ENCODE measurements around the gene DOC2B. TPM values are rescaled to one million over a fixed set of nuclear protein-coding genes. Genes with fewer than 3 reads are reported as not detected.
"Not testable (repeated sequence)": the region's sequence is repeated elsewhere in the genome, so short reads cannot be mapped to it uniquely, and the experiment has no call there.

The DOC2B gene
- total RNA-seq, 1 experiment from 2014 or later = not detected

DNA sequence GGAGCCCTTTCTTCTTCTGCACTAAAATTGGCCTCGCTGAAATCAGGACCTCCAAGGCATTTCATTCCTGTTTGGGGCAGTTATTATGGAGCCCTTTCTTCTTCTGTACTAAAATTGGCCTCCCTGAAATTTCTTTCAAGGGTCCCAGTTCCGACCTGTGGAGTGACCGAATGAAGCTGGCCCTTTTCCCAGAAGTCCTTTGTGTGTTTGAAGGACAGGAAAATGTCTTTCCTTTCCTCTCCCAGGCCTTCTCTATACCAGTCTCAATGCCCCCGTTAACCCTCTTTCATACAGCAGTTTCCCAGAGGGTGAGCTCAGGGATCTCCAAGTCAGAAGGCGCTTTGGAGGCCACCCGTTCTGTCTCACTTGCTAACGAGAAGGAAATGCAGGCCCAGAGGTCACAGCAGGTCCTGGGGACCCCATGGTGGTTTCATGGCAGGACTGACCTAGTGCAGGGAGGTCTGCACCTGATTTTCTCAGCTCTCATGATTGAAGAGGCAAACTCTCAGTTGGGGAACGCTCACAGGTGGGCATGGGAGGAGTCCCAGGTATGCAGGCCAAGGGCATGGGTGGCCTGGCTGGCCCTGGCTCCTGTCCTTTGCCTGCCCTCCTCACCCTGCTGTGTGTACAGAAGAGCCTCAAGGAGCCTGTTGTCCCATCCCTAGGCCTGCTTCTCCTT, 37.1 kb upstream of the DOC2B start:
- DNase-seq = no peak
- H3K36me3 ChIP-seq = no peaks in the 10 kb centered on the region
- H3K4me3 ChIP-seq = no peak overlapping the region
- no peaks in the 10 kb centered on the region for H3K4me1 ChIP-seq
- H3K27ac ChIP-seq = no peak overlapping the region
- H3K27me3 ChIP-seq = no peaks in the 10 kb centered on the region
- no peaks in the 10 kb centered on the region for H3K9me3 ChIP-seq (replicated peaks)

- DNase-seq = no peak
- Histone ChIP-seq H3K4me1 (no peaks in the 10 kb centered on the region), H3K4me3 (no peak overlapping the region), H3K27ac (no peak overlapping the region), H3K9me3 (replicated peaks) (no peaks in the 10 kb centered on the region), H3K27me3 (no peaks in the 10 kb centered on the region), H3K36me3 (no peaks in the 10 kb centered on the region)
Observed at GRCh38 chr17:216625-217024, 35.2 kb upstream of the DOC2B start.

- H3K4me1 ChIP-seq; H3K27ac ChIP-seq; H3K9me3 ChIP-seq (replicated peaks); H3K36me3 ChIP-seq; H3K4me3 ChIP-seq; H3K27me3 ChIP-seq; DNase-seq: not testable (repeated sequence)
Observed at GRCh38 chr17:215563-216478, 34.4 kb upstream of the DOC2B start.

GRCh38 chr17:214881-215331, 33.5 kb upstream of the DOC2B start:
- no peak overlapping the region for H3K27ac ChIP-seq
- DNase-seq = no peak
- no peak overlapping the region for H3K4me3 ChIP-seq

DNA sequence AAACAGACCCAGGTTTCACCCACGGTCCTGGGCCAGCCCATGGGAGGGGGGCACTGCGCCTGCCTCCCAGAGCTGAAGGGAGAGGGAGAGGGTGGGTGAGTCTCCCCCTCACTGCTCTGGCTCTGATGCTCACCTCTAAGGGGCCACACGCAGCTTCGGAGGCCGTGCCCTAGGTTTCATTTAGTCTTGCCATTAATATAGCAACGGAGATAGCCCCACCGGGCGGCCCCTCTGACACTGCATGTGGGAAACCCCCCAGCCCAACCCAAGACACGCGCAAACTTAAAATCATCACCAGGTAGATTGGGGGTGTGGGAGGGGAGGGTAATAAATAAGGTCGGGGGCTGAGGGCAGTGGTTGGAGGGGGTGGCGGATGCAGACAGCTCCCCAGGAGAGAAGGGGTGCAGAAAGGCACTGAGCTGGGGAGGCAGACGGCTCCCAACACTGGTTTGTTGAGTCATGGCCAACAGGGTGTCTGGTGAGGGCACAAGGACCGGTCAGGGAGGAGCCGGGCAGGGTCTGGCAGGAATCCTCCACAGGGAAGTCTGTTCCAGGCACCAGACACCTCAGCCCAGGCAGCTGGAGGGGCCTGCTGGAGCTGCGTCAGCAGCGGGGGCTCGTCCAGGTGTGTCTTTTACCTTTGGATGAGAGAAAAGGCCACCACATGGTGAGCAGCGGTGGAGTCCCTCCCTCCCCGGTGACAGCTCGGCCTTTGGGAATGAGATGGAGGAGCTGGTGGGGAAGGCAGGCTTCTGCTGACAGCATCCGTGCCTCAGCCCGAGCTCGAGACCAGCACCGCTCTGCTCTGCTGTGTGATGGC, 32.0 kb upstream of the DOC2B start:
- H3K27ac ChIP-seq = no peak overlapping the region
- no peaks in the 10 kb centered on the region for H3K27me3 ChIP-seq
- H3K36me3 ChIP-seq = no peaks in the 10 kb centered on the region
- no peak overlapping the region for H3K4me3 ChIP-seq
- no peaks in the 10 kb centered on the region for H3K4me1 ChIP-seq
- DNase-seq = no peak
- no peaks in the 10 kb centered on the region for H3K9me3 ChIP-seq (replicated peaks)

More at GRCh38 chr17:214881-215331, 33.5 kb upstream of the DOC2B start:
- Histone ChIP-seq H3K9me3 (replicated peaks) (no peaks in the 10 kb centered on the region), H3K36me3 (no peaks in the 10 kb centered on the region), H3K4me1 (no peaks in the 10 kb centered on the region), H3K27me3 (no peaks in the 10 kb centered on the region)

DNA sequence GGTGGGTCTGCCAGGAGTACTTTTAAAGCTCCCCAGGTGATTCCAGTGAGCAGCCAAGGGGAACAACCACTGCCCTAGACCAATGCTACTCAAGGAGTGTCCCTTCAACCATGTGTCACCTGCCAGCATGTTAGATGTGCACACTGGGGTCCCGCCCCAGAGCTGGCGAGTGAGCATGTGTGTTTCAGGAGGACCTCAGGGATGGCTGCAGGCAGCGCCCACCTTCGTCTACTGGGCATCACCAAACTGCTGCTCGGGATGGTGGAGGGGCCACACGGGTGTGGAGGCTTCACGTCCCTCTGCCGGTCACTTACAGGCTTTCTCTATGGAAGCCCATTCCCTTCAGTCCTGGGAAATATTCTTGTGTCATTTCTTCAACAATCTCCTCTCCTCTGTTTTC, 29.0 kb upstream of the DOC2B start:
- Histone ChIP-seq H3K9me3 (replicated peaks) (no peaks in the 10 kb centered on the region), H3K36me3 (no peaks in the 10 kb centered on the region)

GRCh38 chr17:208429-208828, 27.0 kb upstream of the DOC2B start:
- no peak overlapping the region for H3K4me3 ChIP-seq
- no peak for DNase-seq
- H3K4me1 ChIP-seq = no peaks in the 10 kb centered on the region
- no peaks in the 10 kb centered on the region for H3K36me3 ChIP-seq
- H3K27ac ChIP-seq = no peak overlapping the region
- no peaks in the 10 kb centered on the region for H3K27me3 ChIP-seq
- H3K9me3 ChIP-seq (replicated peaks) = no peaks in the 10 kb centered on the region

More for the DNA sequence above, 29.0 kb upstream of the DOC2B start:
- Histone ChIP-seq H3K27ac (no peak overlapping the region), H3K4me3 (no peak overlapping the region), H3K27me3 (no peaks in the 10 kb centered on the region), H3K4me1 (no peaks in the 10 kb centered on the region)
- DNase-seq = no peak

DNA sequence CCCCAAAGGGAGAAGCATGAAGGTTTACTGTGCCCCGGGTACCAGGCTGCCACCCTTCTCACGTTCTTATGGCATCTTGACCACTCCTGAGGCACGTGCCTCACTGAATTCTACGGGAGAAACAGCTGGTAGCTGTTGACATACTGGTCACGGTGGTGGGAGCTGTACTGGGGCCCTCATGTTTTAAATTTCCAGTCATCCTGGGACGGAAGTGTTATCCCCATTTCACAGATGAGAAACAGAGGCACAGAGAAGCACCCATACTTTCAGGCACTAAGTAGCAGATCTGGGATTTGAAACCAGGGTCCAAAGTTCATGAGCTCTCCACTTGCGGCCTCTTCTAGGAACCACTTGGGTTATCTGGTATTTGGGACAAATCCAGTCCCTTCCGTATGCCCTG, 26.3 kb upstream of the DOC2B start:
- Histone ChIP-seq H3K4me1 (no peaks in the 10 kb centered on the region), H3K9me3 (replicated peaks) (no peaks in the 10 kb centered on the region), H3K36me3 (no peaks in the 10 kb centered on the region), H3K27ac (no peak overlapping the region), H3K4me3 (no peak overlapping the region), H3K27me3 (no peaks in the 10 kb centered on the region)
- no peak for DNase-seq

- no peak overlapping the region for H3K27ac ChIP-seq
- no peaks in the 10 kb centered on the region for H3K9me3 ChIP-seq (replicated peaks)
- H3K27me3 ChIP-seq = no peaks in the 10 kb centered on the region
- no peak overlapping the region for H3K4me3 ChIP-seq
- no peak for DNase-seq
- no peaks in the 10 kb centered on the region for H3K36me3 ChIP-seq
- H3K4me1 ChIP-seq = no peaks in the 10 kb centered on the region
Observed at GRCh38 chr17:206941-207560, 25.6 kb upstream of the DOC2B start.

GRCh38 chr17:206484-206883, 25.0 kb upstream of the DOC2B start:
- not testable (repeated sequence) for H3K36me3 ChIP-seq; DNase-seq; H3K27me3 ChIP-seq; H3K9me3 ChIP-seq (replicated peaks); H3K27ac ChIP-seq; H3K4me1 ChIP-seq; H3K4me3 ChIP-seq

DNA sequence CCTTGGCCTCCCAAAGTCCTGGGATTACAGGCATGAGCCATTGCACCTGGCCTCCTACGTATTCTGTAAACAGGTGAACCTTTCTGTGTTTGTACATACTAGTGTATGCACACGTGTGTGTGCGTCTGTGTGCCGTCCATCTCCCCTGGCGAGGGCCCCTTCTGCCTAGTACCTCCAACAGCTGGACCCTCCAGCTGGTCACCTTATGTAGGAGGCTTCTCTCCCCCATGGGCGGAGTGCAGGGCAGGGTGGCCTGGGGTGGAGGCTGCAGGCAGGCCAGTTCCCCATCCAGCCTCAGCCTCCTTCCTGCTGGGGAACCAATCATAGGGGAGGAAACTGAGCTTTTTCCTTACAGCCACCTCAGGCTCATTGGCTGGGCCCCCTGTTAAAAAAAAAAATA, 24.4 kb upstream of the DOC2B start:
- Histone ChIP-seq H3K4me3 (no peak overlapping the region), H3K9me3 (replicated peaks) (no peaks in the 10 kb centered on the region), H3K27ac (no peak overlapping the region), H3K4me1 (no peaks in the 10 kb centered on the region), H3K27me3 (no peaks in the 10 kb centered on the region), H3K36me3 (no peaks in the 10 kb centered on the region)
- no peak for DNase-seq

DNA sequence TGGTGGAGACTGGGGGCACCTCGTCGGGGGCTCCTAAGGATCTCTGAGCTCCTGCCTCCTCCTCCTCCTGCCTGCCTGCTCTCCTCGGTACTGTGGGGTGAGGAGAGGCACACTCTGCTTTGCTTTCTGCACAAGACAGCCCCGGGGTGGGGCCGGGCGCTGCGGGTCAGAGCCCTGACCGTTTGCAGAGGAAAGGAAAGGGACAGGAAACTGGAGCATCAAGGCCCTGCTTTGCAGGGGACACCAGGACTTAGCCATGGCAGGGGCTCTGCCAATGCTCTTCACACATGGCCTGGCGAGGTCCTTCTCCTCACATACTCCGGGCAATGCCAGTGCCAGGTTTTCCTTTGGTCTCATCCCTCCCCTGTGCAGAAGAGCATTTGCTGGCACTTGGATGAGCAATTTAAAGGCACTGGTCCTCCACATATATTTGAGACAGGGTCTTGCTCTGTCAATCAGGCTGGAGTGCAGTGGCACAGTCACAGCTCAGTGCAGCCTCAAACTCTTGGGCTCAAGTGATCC, 23.8 kb upstream of the DOC2B start:
- DNase-seq = no peak
- H3K9me3 ChIP-seq (replicated peaks) = no peaks in the 10 kb centered on the region
- no peaks in the 10 kb centered on the region for H3K27me3 ChIP-seq
- H3K27ac ChIP-seq = no peak overlapping the region
- H3K4me1 ChIP-seq = no peaks in the 10 kb centered on the region
- H3K4me3 ChIP-seq = no peak overlapping the region
- no peaks in the 10 kb centered on the region for H3K36me3 ChIP-seq

DNA sequence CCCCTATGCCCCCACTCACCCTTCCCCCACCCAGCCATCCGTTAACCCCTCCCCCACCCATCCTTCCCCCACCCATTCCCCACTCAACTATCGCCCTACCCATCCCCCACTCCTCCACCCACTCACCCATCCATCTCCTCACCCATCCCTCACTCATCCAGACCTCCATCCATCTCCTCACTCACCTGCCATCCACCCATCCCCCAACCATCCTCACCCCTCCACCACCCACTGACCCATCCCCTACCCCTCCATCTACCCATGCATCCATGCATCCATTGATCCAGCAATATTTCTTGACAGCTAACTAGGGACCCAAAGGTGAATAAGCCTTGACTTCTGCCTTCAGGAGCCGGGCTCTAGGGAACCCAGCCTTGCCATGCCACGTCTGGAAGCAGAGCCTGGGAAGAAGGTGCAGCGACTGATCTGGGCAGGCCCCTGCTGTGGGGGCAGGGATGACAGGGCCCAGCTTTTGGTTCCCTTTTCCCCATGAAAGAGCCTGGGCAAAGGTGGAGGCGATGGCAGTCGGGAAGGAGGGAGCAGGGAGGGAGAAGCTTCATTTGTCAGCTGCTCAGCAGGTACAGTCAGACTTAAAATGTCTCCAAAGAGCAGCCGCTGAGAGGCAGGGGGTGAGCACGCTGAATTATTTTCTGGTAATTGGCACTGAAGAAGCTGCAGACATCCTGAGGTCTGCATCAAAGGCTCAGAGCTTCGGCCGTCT, 23.1 kb upstream of the DOC2B start:
- H3K4me1 ChIP-seq = no peaks in the 10 kb centered on the region
- H3K27me3 ChIP-seq = no peaks in the 10 kb centered on the region
- H3K36me3 ChIP-seq = no peaks in the 10 kb centered on the region
- no peaks in the 10 kb centered on the region for H3K9me3 ChIP-seq (replicated peaks)
- H3K27ac ChIP-seq = no peak overlapping the region
- no peak overlapping the region for H3K4me3 ChIP-seq
- no peak for DNase-seq

- Histone ChIP-seq H3K27ac (no peak overlapping the region), H3K4me3 (no peak overlapping the region), H3K9me3 (replicated peaks) (no peaks in the 10 kb centered on the region), H3K4me1 (no peaks in the 10 kb centered on the region), H3K36me3 (no peaks in the 10 kb centered on the region), H3K27me3 (no peaks in the 10 kb centered on the region)
- no peak for DNase-seq
Observed at GRCh38 chr17:202501-202951, 21.1 kb upstream of the DOC2B start.

Measured in SJCRH30 (cell line).